Activated naive CD4-positive, alpha-beta T cell treated with anti-CD3 and anti-CD28 coated beads, Interleukin-2, amount 10 ng/mL, durations not matched to agents 7 days and 5 days (primary cell): ENCODE data around the gene ZNF490.
"Not testable (repeated sequence)": the region's sequence is repeated elsewhere in the genome, so short reads cannot be mapped to it uniquely, and the experiment has no call there.

Experiments used
- CTCF ChIA-PET: fragments of 350-600 bp; sonication (Branson Sonifier 250); formaldehyde crosslinking; loops from one replicate; lab custom pipeline; 2021; ENCODE audit warnings: antibody characterized with exemption; lab: Charles Lee
- DNase-seq: peaks from one replicate; pipeline ENCODE4 v3.0.0-alpha.2; 2020
- H3K27ac Mint-ChIP-seq: one replicate; pipeline ENCODE4 v1.8.0; 2021; ENCODE audit warnings: mild to moderate bottlenecking, moderate library complexity, mixed read lengths
- H3K27me3 Mint-ChIP-seq: one replicate; pipeline ENCODE4 v1.8.0; 2021; ENCODE audit warnings: mild to moderate bottlenecking, mixed read lengths
- H3K36me3 Mint-ChIP-seq: one replicate; pipeline ENCODE4 v1.8.0; 2021; ENCODE audit warnings: mixed read lengths
- H3K4me1 Mint-ChIP-seq: one replicate; pipeline ENCODE4 v1.8.0; 2021; ENCODE audit warnings: mixed read lengths
- H3K4me3 Mint-ChIP-seq: one replicate; pipeline ENCODE4 v1.8.0; 2021; ENCODE audit warnings: mild to moderate bottlenecking, moderate library complexity, mixed read lengths
- H3K9me3 Mint-ChIP-seq: one replicate; pipeline ENCODE4 v1.8.0; 2021; ENCODE audit warnings: mixed read lengths

Gene ZNF490

DNA sequence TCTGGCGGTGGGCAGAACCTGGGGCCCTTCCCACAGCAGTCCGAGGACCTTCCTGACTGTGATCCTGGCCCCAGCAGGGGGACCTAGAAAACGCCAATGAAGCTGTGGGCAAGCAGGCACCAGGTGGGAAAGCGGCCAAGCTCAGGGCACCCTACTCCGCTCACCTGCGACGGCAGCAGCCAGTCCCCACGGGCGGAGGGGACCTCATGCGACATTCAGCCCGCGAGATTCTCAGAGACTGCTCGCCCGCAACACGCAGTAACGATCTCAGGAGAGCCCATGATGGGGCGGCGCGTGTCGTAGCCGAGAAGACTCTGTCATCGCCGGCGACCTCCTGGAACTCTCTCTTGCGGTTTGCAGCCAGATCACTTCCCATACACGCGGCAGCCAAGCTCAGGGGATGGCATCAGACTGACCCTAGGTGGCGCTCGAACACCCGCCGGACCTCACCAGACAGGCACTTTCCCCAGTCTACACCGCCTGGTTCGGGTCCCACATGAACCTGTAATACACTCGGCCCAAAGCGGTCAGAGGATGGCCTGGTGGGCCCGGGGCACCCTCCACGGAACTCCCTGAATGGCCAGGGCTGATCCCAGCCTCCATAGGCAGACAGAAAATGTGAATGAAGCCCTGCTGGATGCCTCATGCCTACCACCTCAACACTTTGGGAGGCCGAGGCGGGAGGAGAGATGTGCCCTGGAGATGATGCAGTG is 29.4 kb upstream of the ZNF490 start:
- H3K4me3 Mint-ChIP-seq: peak overlapping the region; percentile 51
- peaks cover 17% of the 10 kb centered on the region for H3K36me3 Mint-ChIP-seq
- DNase-seq: peak; percentile 90
- H3K9me3 Mint-ChIP-seq: no peaks in the 10 kb centered on the region
- H3K4me1 Mint-ChIP-seq: peaks cover 24% of the 10 kb centered on the region
- CTCF ChIA-PET: interaction anchor here (0.7 to 1.8 kb wide), 11 partner anchors 10 to 77 kb away, joined by 3 to 6 read pairs (median 3); partner anchors contain the start of genes MAN2B1, WDR83, ZNF490 and ZNF791
- peaks cover 4% of the 10 kb centered on the region for H3K27me3 Mint-ChIP-seq
- peak overlapping the region; percentile 72 for H3K27ac Mint-ChIP-seq

- CTCF ChIA-PET: interaction anchor here (0.8 kb wide), 1 partner anchor 25 kb away, joined by 3 read pairs; no protein-coding TSS in a partner anchor
- DNase-seq: no peak
- Mint-ChIP-seq H3K4me3 (no peak overlapping the region), H3K9me3 (no peaks in the 10 kb centered on the region), H3K36me3 (peaks cover 21% of the 10 kb centered on the region), H3K27me3 (peaks cover 4% of the 10 kb centered on the region), H3K4me1 (peaks cover 28% of the 10 kb centered on the region), H3K27ac (no peak overlapping the region)
Measured at GRCh38 chr19:12638611-12639182, 28.1 kb upstream of the ZNF490 start.

GRCh38 chr19:12636631-12637030 is 26.0 kb upstream of the ZNF490 start:
- peaks cover 4% of the 10 kb centered on the region for H3K27me3 Mint-ChIP-seq
- H3K4me1 Mint-ChIP-seq: peaks cover 28% of the 10 kb centered on the region
- H3K36me3 Mint-ChIP-seq: peaks cover 35% of the 10 kb centered on the region
- no peak overlapping the region for H3K27ac Mint-ChIP-seq
- no peak for DNase-seq
- peaks cover under 1% of the 10 kb centered on the region for H3K9me3 Mint-ChIP-seq
- CTCF ChIA-PET: no interaction called here
- no peak overlapping the region for H3K4me3 Mint-ChIP-seq

GRCh38 chr19:12629215-12629614 is 18.6 kb upstream of the ZNF490 start:
- no peak overlapping the region for H3K27ac Mint-ChIP-seq

GRCh38 chr19:12628040-12629022 is 17.7 kb upstream of the ZNF490 start:
- H3K9me3 Mint-ChIP-seq: peaks cover 38% of the 10 kb centered on the region
- peak overlapping the region; percentile 1 for H3K27ac Mint-ChIP-seq
- no peaks in the 10 kb centered on the region for H3K4me1 Mint-ChIP-seq
- no peak for DNase-seq
- H3K36me3 Mint-ChIP-seq: peaks cover 79% of the 10 kb centered on the region
- CTCF ChIA-PET: no interaction called here
- H3K4me3 Mint-ChIP-seq: no peak overlapping the region
- H3K27me3 Mint-ChIP-seq: no peaks in the 10 kb centered on the region

More at GRCh38 chr19:12629215-12629614, 18.6 kb upstream of the ZNF490 start:
- CTCF ChIA-PET: no interaction called here
- DNase-seq: no peak
- Mint-ChIP-seq H3K4me1 (no peaks in the 10 kb centered on the region), H3K4me3 (no peak overlapping the region), H3K9me3 (peaks cover 35% of the 10 kb centered on the region), H3K36me3 (peaks cover 82% of the 10 kb centered on the region), H3K27me3 (no peaks in the 10 kb centered on the region)

GRCh38 chr19:12626958-12627357 is 16.3 kb upstream of the ZNF490 start:
- no peaks in the 10 kb centered on the region for H3K27me3 Mint-ChIP-seq
- no peak overlapping the region for H3K27ac Mint-ChIP-seq
- peaks cover 38% of the 10 kb centered on the region for H3K9me3 Mint-ChIP-seq
- peaks cover 80% of the 10 kb centered on the region for H3K36me3 Mint-ChIP-seq
- no peak overlapping the region for H3K4me3 Mint-ChIP-seq
- no peak for DNase-seq
- H3K4me1 Mint-ChIP-seq: peaks cover 2% of the 10 kb centered on the region
- CTCF ChIA-PET: no interaction called here

GRCh38 chr19:12623361-12624031 is 12.9 kb upstream of the ZNF490 start:
- H3K36me3 Mint-ChIP-seq: peaks cover 70% of the 10 kb centered on the region
- H3K4me1 Mint-ChIP-seq: peaks cover 8% of the 10 kb centered on the region
- H3K9me3 Mint-ChIP-seq: peaks cover 22% of the 10 kb centered on the region
- no peak overlapping the region for H3K4me3 Mint-ChIP-seq
- CTCF ChIA-PET: interaction anchor here (1.6 kb wide), 1 partner anchor 10 kb away, joined by 6 read pairs; no protein-coding TSS in a partner anchor
- H3K27ac Mint-ChIP-seq: no peak overlapping the region
- DNase-seq: no peak
- H3K27me3 Mint-ChIP-seq: no peaks in the 10 kb centered on the region

- DNase-seq, H3K9me3 Mint-ChIP-seq, CTCF ChIA-PET, H3K27ac Mint-ChIP-seq, H3K27me3 Mint-ChIP-seq, H3K4me3 Mint-ChIP-seq: not testable (repeated sequence)
- Mint-ChIP-seq H3K4me1 (peaks cover 12% of the 10 kb centered on the region), H3K36me3 (peaks cover 63% of the 10 kb centered on the region)
Measured at GRCh38 chr19:12621253-12622024, 10.8 kb upstream of the ZNF490 start.

- Mint-ChIP-seq H3K27me3 (no peaks in the 10 kb centered on the region), H3K4me3 (no peak overlapping the region), H3K9me3 (peaks cover 7% of the 10 kb centered on the region), H3K4me1 (peaks cover 43% of the 10 kb centered on the region), H3K36me3 (peaks cover 64% of the 10 kb centered on the region), H3K27ac (no peak overlapping the region)
- CTCF ChIA-PET: no interaction called here
- DNase-seq: no peak
Measured at GRCh38 chr19:12617646-12618045, 7.0 kb upstream of the ZNF490 start.

GRCh38 chr19:12611361-12611699 is 717 bp upstream of the ZNF490 start:
- CTCF ChIA-PET: interaction anchor here (1.3 to 1.6 kb wide), 2 partner anchors 28 to 61 kb away, joined by 5 read pairs; no protein-coding TSS in a partner anchor
- Mint-ChIP-seq H3K27ac (peak overlapping the region; percentile 99), H3K36me3 (peaks cover 40% of the 10 kb centered on the region), H3K4me1 (peaks cover 58% of the 10 kb centered on the region), H3K9me3 (peaks cover 3% of the 10 kb centered on the region), H3K27me3 (no peaks in the 10 kb centered on the region), H3K4me3 (peak overlapping the region; percentile 100)
- DNase-seq: no peak

- Mint-ChIP-seq H3K4me1 (peaks cover 48% of the 10 kb centered on the region), H3K27me3 (no peaks in the 10 kb centered on the region), H3K4me3 (no peak overlapping the region), H3K36me3 (peaks cover 25% of the 10 kb centered on the region), H3K9me3 (no peaks in the 10 kb centered on the region), H3K27ac (no peak overlapping the region)
- CTCF ChIA-PET: no interaction called here
- DNase-seq: no peak
Measured at GRCh38 chr19:12607631-12608030, 3.0 kb downstream of the ZNF490 start.

GRCh38 chr19:12606796-12607195 is 3.8 kb downstream of the ZNF490 start:
- Mint-ChIP-seq H3K27me3 (no peaks in the 10 kb centered on the region), H3K27ac (no peak overlapping the region), H3K36me3 (peaks cover 29% of the 10 kb centered on the region), H3K9me3 (no peaks in the 10 kb centered on the region), H3K4me1 (peaks cover 44% of the 10 kb centered on the region), H3K4me3 (no peak overlapping the region)
- no peak for DNase-seq
- CTCF ChIA-PET: interaction anchor here (1.1 kb wide), 1 partner anchor 43 kb away, joined by 3 read pairs; no protein-coding TSS in a partner anchor

DNA sequence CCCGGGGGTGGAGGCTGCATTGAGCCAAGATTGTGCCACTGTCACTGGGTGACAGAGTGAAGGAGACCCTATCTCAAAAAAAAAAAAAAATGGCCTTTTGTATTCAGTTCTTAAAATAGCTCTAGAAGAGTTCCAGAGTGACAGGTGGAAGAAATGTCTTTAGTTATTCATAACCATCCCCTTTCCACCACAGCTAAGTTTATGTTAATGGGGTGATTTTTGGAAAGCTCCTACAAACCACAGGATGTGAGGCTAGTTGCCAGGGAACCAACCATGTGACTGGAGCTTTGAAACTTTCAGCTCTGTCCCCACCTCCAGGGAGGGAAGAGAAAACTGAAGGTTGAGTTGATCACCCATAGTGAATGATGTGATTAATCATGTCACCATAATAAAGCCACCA is 6.9 kb downstream of the ZNF490 start:
- Mint-ChIP-seq H3K9me3 (no peaks in the 10 kb centered on the region), H3K4me3 (no peak overlapping the region), H3K27me3 (no peaks in the 10 kb centered on the region), H3K4me1 (peaks cover 26% of the 10 kb centered on the region), H3K36me3 (peaks cover 33% of the 10 kb centered on the region), H3K27ac (peak overlapping the region; percentile 78)
- CTCF ChIA-PET: interaction anchor here (1.2 to 1.4 kb wide), 2 partner anchors 68 to 70 kb away, joined by 4 to 5 read pairs; no protein-coding TSS in a partner anchor
- peak; percentile 82 for DNase-seq
